ENCODE results near the gene PPP6R2. TPM values are rescaled to one million over a fixed set of nuclear protein-coding genes. Genes with fewer than 3 reads are reported as not detected.

Gene PPP6R2
- total RNA-seq, 1 experiment from 2014 or later = 31.4 TPM

DNA sequence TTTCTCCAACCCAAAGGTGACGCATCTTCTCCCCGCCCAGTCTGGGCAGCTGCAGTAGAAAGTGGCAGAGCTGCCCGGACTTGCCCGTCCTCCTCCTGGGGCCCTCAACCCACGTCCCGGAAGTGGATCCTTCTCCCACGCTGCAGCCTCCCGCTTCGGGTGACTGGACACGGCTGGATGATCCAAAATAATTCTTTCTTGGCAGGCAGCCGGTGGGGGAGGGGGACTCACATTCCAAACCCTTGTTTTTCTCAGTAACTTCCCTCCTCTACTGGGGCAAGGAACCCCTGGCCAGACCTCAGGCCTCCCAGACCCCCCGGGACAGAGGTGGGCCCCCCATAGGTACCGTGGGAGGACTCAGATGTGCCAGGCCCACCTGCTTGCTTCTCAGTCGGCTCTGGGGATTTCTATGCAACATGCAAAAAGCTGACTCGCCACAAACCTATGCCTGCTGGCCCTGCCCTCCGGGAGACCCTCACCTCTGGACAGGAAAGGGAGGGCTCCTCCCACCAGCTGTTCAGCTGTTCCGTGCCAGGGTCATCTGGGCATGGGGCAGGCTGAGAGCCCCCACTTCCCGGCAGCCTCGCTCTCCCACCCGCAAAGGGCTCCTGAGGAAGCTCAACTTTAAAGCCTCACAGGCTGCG lies 37.1 kb upstream of the PPP6R2 start:
- peak; percentile 93 for DNase-seq (ENCODE audit: low read depth)

DNA sequence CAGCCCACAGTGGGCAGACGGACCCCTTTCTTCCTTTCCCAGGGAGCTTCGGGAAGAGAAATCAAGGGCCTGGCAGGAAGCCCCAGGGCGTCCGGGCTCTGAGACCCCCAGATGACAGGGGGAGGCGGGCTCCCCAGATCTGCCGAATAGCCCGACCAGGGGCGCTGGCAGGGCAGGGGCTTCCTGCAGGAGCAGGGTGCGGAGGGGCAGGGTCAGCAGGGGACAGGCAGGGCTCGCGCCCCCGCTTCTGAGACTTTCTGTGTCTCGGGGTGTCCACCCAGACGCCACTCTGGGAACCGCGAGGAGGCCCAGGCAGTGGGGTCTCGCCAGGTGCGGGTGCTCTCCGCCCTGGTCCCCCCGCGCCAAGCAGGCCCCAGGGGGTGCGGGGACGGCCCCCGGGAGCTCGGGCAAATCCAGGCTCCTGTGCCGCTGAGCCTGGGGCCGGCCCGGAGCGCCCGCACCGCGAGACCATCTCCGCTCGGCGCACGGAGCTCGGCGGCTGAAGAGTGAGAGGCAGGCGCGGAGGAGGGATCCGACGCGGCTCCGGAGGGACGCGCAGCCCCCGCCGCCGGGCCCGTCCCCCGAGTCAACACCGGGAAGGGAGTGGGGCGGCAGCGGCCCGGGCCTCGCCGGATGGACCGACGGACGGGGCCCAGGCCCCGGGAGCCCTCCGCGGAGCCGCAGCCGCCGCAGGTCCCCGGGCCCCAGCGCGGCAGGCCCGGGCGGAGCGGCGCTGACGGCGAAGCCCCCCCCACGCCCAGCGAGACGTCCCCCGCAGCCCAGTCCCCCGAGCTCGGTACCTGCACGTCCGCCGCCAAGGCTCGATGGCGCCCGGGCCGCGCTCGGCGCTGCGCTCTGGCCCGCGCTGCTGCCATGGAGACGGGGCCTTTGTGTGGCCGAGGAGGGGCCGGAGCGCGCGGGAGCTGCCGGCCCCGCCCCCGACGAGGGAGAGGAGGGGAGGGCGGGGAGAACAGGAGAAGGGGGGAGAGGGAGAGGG lies 36.1 kb upstream of the PPP6R2 start, which contains the start of gene PLXNB2:
Gene PLXNB2, minus strand, starts transcription at position 894 of the 997 bp plus-strand sequence. CDS start 17,062 bp downstream, outside the sequence.
- peak; percentile 72 for DNase-seq (ENCODE audit: low read depth)

- no peak for DNase-seq (ENCODE audit: low read depth)
Measured at GRCh38 chr22:50307890-50308596, 35.1 kb upstream of the PPP6R2 start.

DNA sequence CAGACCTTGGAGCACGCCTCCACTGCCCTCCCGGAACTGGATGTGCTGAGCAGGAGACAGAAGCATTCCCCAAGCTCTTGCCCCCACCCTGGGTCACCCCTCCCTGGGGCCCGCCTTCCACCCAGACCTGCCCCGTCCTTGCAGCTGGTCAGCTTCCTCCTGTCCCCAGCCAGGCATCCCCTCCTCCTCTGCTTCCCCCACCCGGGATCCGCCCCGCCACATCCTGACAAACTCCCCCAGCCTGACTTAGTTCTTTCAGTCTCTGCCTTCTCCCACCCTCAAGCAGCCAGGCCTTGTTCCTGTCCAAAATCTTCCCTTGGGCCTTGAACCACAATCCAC lies 34.6 kb upstream of the PPP6R2 start:
- no peak for DNase-seq (ENCODE audit: low read depth)

DNA sequence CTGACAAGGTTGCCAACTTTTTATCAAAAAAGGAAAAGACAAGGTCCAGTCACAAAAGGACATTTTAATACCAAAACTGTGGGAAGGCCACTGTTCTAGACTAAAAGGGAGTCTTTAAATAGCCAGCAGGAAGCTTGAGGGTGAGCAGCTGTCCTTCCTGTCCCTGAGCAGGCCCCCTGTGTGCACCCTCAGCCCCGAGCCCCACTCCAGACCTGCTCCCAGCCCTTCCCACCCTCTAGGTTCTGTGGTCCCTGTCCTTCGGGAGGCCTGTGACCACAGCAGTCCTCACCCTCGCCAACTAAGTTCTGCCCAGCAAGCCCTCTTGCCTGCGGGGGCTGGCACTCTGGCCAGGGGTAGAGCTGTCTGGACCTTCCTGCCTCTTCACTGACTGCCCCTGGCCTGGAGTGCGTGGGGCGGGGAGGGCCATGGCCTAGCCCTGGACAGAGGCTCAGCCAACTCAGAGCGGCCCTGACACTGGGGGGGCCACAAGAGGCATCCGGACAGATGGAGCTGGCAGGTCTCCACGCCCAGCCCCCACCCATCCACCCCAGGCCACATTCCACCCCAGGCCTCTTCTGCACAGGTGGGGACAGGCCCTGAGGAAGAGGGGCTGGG lies 34.0 kb upstream of the PPP6R2 start:
- DNase-seq (ENCODE audit: low read depth) = no peak

- DNase-seq (ENCODE audit: low read depth) = no peak
Measured at GRCh38 chr22:50309601-50309991, 33.5 kb upstream of the PPP6R2 start.

GRCh38 chr22:50310031-50310722 lies 33.0 kb upstream of the PPP6R2 start:
- DNase-seq (ENCODE audit: low read depth) = no peak

DNA sequence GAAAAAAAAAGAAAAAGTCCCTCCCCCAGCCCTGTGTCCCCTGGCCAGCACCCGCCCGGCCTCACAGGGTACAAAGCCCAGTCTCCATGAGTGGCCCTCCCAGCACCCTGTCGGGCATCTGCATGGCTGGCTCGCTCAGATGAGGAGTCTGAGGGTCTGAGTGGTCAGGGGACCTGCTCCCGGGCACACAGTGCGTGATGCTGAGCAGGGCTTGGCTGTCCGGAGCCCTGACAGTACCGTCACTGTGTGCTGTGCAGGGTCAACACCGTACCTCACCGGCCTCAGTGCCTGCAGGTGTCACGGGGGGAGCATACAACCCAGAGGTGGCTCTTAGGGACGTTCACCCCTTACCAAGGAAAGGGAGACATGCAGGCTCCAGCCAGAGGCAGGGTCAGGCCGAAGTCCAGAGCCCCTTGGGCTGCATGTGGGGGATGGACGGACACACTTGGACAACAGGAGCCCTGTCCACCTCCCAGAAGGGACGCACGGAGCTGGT lies 32.1 kb upstream of the PPP6R2 start:
- no peak for DNase-seq (ENCODE audit: low read depth)

- DNase-seq (ENCODE audit: low read depth) = no peak
Measured at GRCh38 chr22:50311606-50312351, 31.3 kb upstream of the PPP6R2 start.

GRCh38 chr22:50312371-50312770 lies 30.8 kb upstream of the PPP6R2 start:
- no peak for DNase-seq (ENCODE audit: low read depth)

- no peak for DNase-seq (ENCODE audit: low read depth)
Measured at GRCh38 chr22:50313021-50313420, 30.1 kb upstream of the PPP6R2 start.

- DNase-seq (ENCODE audit: low read depth) = no peak
Measured at GRCh38 chr22:50313600-50313999, 29.5 kb upstream of the PPP6R2 start.

DNA sequence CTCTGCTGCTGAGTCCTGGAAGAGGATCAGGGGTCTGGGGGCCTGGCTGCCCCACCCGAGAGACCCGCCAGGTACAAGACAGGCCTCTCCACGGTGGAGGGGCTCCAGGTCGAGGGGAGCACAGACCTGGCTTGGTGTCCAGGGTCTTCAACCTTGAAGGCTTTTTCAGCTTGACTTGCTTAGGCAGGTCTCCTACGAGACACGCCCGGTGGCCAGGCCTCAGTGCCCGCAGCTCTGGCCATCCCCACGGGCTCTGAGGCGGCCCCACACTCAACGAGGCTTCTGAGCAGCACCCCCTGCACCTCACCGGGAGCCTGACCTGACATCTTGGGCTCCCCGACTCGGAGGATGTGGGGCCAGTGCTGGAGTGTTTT lies 29.1 kb upstream of the PPP6R2 start:
- DNase-seq (ENCODE audit: low read depth) = no peak

DNA sequence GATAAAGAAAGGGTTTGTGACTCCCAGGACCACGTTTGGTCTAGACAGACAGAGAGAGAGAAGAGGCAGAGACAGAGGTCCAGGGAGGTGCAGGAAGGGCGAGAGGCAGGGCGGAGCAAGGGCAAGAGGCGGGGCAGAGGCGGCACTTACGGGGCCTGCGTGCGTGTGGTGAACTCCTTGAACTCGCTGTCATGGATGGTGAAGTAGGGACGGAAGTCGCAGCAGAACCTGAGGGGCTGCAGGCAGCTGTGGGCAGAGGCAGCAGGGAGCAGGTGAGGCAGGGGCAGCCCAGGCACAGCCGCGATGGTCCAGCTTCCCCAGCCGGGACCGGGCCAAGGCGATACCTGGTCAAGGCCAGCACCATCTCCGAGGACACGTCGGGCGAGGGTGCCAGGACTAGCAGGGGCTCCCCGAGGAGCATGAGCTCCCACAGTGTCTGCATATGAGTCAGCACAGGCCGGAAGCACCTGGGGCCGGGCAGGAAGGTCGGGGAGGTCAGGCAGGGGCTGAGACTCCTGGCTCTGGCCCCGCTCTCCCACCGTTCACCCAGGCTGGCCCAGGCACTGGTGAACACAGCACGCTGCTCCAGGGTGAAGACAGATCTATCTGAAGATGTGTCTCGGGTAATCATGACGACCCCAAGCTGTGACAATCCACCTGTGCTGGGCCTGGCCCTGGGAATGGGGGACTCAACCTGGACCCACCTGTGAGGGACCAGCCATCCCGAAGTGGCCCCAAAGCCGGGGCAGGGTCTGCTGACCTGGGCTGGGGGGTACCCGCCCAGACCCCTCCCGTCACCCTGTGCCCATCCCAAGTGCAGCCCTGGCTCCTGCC lies 28.5 kb upstream of the PPP6R2 start:
- DNase-seq (ENCODE audit: low read depth) = no peak

DNA sequence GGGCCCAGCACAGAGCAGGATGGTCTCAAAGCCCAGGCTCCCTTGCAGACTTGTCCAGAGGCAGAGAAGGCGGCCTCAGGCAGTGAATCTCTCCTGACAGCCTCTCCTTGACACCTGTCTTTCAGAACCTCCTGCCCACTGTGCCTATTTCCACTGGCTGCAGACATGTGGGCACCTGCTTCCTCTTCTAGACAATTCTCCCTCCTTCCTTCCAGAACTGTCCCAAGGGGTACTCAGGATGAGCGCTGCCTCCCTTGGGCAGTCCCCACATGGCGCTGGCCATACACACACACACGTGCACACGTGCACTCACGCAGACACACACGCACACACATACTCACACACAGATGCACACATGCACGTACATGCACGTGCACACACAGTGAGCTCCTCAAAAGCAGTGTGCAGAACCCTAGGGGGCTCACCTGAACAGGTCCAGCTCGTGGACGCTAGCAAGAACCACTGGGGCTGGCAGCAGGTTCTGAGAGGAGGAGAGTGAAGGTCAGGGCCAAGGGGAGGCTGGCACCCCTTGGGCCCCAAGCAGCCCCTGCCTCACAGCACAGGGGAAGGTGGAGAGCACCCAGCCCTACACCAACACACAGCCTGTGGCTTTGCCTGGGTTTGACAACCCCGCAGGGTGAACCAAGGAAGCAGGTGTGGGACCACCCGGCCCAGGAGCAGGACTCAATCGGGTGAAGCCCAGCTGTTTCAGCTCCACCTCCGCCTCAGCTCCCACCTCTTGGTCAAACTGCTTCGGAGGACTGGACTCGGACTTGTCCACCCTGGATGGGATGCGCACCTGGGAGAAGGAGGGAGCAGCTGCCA lies 27.6 kb upstream of the PPP6R2 start:
- no peak for DNase-seq (ENCODE audit: low read depth)

DNA sequence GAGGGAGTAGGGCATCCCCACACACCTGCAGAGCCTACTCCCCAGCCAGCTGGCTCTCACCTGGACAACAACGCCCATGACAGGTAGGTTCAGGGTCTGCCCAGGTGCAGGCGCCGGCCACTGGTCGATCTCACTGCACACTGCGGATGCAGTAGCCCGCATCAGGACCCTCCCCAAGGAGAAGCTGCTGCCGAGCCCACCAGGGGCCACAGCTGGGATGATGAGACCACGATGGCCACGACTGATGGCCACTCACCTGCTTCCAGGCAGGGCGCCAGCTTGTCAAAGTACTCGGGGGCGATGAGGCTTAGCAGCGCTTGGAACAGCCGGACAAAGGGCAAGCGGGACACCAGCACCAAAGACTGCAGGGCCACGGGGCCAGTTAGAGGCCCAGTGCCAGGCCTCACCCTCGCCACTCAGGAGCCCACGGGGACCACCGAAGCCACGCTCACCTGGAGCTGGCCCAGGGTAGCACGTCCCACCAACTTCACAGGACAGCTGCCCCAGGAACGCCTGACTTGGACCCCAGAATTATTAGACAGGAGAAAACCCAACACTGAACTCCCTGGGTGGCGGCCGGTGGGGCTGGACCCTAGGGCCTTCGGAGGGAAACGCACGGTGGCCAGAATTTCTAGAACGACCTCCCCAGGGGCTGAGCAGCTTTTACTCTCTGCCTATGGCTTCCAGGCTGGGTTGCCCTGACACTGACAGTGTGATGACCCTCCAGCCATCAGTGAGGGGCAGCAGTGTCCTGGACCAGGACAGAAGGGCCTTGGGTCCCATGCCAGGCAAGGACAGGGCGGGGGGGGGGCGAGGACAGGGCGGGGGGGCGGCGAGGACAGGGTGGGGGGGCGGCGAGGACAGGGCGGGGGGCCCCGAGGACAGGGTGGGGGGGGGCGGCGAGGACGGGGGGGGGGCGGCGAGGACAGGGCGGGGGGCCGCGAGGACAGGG lies 26.7 kb upstream of the PPP6R2 start:
- DNase-seq (ENCODE audit: low read depth) = no peak

DNA sequence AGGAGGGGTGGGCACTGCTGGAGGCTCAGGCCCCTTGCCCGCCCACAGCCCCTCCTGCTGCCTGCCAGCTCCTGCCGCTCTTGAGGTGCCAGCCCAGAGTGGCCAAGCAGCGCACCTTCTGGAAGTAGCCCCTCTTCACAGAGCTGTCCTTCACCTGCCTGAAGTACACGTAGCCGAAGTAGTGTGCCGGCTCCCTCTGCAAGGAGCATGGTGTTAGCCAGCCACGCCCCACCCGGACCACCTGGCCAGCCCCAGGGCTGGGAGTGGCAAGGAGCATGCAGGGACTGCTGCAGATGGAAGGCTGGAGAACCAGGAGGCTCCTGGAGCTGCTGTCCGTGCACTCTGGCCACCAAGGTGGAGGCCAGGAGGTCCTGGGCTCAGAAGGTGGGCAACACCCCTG lies 25.9 kb upstream of the PPP6R2 start:
- no peak for DNase-seq (ENCODE audit: low read depth)

Measured in M059J (cell line).